Stimulated activated naive CD8-positive, alpha-beta T cell treated with anti-CD3 and anti-CD28 coated beads, Interleukin-15, Interleukin-2, amounts not matched to agents 100 U/mL and 50 U/mL, for 24 hours (primary cell): ENCODE data around the gene ZDHHC5.

ENCODE experiments used
- ATAC-seq: fragments of 150-1000 bp; cut with Tn5 transposase; one replicate; pipeline ENCODE4 v1.10.0; 2021
- DNase-seq: peaks from one replicate; pipeline ENCODE4 v3.0.0; 2021

Gene ZDHHC5

GRCh38 chr11:57729479-57729878, 61.6 kb downstream of the ZDHHC5 start:
- ATAC-seq (no peak), DNase-seq (no peak)

DNA sequence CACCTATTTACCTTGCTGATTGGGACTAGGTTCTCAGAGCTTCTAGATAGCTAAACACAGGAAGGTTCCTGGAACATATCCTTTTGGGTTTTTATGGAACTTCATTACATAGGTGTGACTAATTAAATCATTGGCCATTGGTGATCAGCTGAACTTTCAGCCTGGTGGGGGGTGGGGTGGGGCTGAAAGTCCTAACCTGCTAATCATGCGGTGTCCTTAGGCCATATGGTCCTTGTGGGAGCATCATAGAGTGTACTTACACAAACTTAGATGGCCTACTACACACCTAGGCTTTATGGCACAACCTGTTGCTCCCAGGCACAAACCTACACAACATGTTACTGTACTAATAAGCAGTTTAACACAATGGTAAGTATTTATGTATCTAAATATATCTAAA, 64.7 kb downstream of the ZDHHC5 start:
- ATAC-seq (no peak), DNase-seq (no peak)

DNA sequence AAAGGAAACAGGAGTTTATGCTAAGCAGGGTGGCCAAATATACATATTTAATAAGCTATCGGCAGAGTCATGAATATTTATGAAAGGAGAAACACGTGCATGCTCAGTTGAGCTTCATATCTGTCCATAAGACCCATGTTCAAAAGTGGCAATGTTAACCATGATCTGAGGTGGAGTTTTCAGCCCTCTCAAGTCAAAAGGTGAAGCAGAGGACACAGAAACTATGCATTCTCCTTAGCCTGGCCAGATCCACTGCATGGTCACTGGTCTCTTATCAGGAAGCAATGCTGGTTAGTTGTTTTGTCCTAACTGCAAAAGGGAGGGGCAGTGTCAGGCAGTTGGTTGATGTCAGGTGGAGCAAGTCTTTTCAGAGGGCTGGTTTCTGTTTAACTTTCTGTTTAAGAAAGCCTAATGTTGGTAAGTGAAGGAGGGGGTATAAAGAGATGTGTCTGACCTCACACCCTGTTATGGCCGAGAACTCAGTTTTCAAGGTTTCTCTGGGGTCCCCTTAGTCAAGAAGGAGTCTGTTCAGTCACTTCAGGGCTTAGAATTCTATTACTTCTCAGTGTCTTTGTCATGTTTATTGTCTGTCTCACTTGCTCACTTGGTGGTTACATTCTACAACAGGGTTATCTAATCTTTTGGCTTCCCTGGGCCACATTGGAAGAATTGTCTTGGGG, 67.8 kb downstream of the ZDHHC5 start:
- DNase-seq: no peak
- ATAC-seq: no peak

DNA sequence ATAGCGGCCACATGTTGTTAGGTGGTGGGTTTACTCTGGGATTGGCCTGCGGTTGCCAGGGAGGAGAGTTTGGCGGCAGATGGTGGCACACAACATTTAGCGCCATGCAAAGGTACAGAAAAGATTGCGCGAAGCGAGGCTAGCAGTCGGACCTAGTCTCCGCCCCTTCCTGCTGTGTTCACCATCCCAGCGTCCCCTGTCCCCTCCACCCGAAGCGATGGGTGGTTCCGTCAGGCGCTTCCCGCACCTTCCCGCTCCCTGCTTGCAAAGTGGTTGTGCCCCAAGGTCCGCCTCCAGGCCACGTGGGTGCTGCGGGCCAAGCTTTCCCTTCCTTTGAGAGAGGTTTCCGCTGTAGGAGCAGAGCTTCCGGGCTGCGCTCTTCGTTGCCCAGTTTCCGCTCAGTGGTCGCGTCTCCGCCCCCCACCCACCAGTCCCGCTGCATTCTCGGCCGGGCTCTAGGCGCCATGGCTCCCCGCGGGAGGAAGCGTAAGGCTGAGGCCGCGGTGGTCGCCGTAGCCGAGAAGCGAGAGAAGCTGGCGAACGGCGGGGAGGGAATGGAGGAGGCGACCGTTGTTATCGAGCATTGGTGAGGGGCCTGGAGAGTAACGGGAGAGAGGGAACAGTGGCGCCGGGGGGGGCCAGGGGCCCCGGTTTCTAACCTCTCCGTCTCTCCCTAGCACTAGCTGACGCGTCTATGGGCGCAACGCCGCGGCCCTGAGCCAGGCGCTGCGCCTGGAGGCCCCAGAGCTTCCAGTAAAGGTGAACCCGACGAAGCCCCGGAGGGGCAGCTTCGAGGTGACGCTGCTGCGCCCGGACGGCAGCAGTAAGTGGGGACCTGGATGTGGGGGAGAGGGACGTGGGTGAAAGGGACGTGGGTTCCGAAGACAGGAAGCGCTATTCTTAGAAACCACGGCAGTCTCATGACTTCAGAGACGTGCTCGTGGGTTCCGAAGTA, 73.5 kb downstream of the ZDHHC5 start, which contains the start of gene SELENOH:
Gene SELENOH, plus strand, starts transcription at position 360 of the 955 bp plus-strand sequence. Its CDS starts 105 bp downstream, at position 465.
- ATAC-seq (peak; percentile 95), DNase-seq (peak; percentile 95)

DNA sequence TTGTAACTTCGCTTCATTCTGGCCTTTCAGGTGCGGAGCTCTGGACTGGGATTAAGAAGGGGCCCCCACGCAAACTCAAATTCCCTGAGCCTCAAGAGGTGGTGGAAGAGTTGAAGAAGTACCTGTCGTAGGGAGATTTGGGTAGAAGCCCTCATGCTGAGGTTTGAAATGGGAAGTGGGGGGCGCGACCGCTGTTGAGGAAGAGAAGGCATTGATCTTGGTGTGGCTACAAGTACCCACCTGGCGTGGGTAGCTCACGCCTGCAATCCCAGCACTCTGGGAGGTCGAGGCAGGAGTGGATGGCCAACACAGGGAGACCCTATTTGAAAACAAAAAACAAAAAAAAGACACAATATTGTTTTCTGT, 74.2 kb downstream of the ZDHHC5 start:
- DNase-seq: no peak

GRCh38 chr11:57744357-57744756, 76.4 kb downstream of the ZDHHC5 start:
- DNase-seq (no peak), ATAC-seq (no peak)

More for the DNA sequence above, 74.2 kb downstream of the ZDHHC5 start:
- ATAC-seq: no peak

DNA sequence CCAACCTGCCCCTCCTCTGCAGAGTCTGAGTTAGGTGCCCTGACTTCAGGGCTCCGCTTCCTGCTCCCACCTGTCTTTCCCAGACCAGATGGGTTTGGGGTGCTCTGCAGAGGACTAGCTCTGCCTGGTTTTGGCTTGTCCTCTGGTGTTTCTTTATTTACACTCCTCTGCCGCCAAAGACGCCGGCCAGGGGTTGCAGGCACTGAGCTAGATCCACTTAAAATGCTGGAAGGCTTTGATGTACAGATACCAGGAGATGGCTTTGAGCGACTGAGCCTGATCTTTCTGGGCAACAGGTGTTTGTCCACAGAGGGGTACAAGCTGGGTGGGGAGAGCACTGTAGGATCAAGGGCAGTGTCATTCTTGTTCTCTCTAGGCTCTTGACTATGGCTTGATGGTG, 77.3 kb downstream of the ZDHHC5 start:
- DNase-seq (no peak), ATAC-seq (no peak)

DNA sequence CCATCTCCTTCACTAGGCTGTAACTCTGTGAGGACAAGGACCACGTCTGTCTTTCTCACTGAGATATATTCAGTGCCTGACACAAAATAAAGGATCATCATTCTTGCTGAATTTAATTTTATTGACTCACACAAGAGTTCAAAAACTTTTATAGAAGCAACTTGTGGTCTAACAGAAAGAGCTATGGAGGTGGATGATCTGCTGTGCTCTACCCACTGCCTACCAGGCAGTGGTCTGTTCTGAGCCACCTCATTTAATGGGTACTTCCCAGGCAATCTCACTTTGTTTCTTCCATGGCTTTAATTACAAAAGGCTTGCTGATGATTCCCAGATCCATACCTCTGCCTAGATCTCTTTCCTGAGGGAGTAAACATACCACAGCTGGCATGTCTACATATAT, 79.0 kb downstream of the ZDHHC5 start:
- DNase-seq (no peak), ATAC-seq (peak; percentile 22)
